ENCODE measurements around the gene TOM1.
"Not testable (repeated sequence)": the region's sequence is repeated elsewhere in the genome, so short reads cannot be mapped to it uniquely, and the experiment has no call there.

Gene TOM1

GRCh38 chr22:35353318-35353717 lies 53.6 kb downstream of the TOM1 start:
- no peak overlapping the region for H3K27ac ChIP-seq
- TF ChIP-seq CTCF (IDR thresholded peaks at IDR 0.05) (no peak), ZFX (IDR thresholded peaks at IDR 0.05; ENCODE audit: borderline replicate concordance) (no peak)

- TF ChIP-seq ZFX (IDR thresholded peaks at IDR 0.05; ENCODE audit: borderline replicate concordance), result no peak
- no peak for TF ChIP-seq CTCF (IDR thresholded peaks at IDR 0.05)
- no peak overlapping the region for H3K27ac ChIP-seq
Measured at GRCh38 chr22:35354068-35354467, 54.4 kb downstream of the TOM1 start.

- H3K27ac ChIP-seq, result no peak overlapping the region
- TF ChIP-seq ZFX (IDR thresholded peaks at IDR 0.05; ENCODE audit: borderline replicate concordance) (no peak), CTCF (IDR thresholded peaks at IDR 0.05) (no peak)
Measured at GRCh38 chr22:35357883-35358621, 58.4 kb downstream of the TOM1 start.

- no peak for TF ChIP-seq ZFX (IDR thresholded peaks at IDR 0.05; ENCODE audit: borderline replicate concordance)
- TF ChIP-seq CTCF (IDR thresholded peaks at IDR 0.05), result no peak
- no peak overlapping the region for H3K27ac ChIP-seq
Measured at GRCh38 chr22:35359380-35360065, 59.8 kb downstream of the TOM1 start.

- no peak overlapping the region for H3K27ac ChIP-seq
- no peak for TF ChIP-seq ZFX (IDR thresholded peaks at IDR 0.05; ENCODE audit: borderline replicate concordance)
- TF ChIP-seq CTCF (IDR thresholded peaks at IDR 0.05), result no peak
Measured at GRCh38 chr22:35361001-35361558, 61.4 kb downstream of the TOM1 start.

- no peak overlapping the region for H3K27ac ChIP-seq
- no peak for TF ChIP-seq ZFX (IDR thresholded peaks at IDR 0.05; ENCODE audit: borderline replicate concordance)
- no peak for TF ChIP-seq CTCF (IDR thresholded peaks at IDR 0.05)
Measured at GRCh38 chr22:35363566-35364086, 63.9 kb downstream of the TOM1 start.

- H3K27ac ChIP-seq, result not testable (repeated sequence)
Measured at GRCh38 chr22:35364230-35364629, 64.5 kb downstream of the TOM1 start.

Data from 22Rv1 (cell line).